ENCODE results near the gene PXYLP1. TPM values are rescaled to one million over a fixed set of nuclear protein-coding genes. Genes with fewer than 3 reads are reported as not detected.

Gene PXYLP1
- total and polyA plus RNA-seq, 9 of the 15 experiments (the other 6 are each of a cell fraction or from before 2014, with no cell fraction given): 0.80 to 2.9 (median 1.3) TPM

DNA sequence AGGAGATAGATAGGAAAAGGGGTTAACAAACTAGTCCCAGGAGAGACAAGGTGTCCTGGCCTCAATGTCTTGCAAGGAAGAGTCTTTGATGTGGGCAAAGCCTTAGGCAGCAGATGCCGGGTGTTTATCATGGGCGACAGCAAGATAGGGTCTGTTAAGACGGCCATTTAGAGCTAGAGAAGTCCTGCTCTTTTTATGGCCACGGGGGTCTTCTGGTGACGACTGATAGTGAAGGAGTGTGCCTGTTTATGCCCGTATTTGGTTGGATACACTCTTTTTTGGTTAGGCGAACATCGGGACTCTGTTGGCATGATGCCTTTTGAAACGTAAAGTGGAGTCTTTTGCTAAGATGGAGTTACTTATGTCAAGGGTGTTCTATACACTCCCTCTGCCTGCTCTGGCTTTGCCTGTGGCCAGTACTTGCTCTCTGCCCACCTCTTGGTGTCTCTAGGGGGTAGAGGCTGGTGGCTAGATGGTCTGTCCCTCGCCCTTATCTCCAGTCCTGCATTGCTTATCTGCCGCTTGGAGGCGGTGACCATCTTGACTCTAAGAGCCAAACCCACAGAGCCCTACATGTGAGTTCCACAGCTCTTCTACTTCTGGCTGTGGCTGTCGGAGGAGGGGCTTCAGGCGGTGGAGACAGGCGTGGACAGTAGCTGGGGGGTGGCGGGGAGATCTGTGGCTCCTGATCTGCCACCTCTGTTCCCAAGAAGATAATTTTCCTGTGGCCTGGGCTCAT, 80.9 kb downstream of the PXYLP1 start (continued):
- TF ChIP-seq, protein P1, sequence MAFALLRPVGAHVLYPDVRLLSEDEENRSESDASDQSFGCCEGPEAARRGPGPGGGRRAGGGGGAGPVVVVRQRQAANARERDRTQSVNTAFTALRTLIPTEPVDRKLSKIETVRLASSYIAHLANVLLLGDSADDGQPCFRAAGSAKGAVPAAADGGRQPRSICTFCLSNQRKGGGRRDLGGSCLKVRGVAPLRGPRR (CRISPR knock-in tag; IDR thresholded peaks at IDR 0.05): peak; percentile 100
- TF ChIP-seq ATF7 (IDR thresholded peaks at IDR 0.05): no peak

GRCh38 chr3:141313093-141313683, 81.6 kb downstream of the PXYLP1 start:
- H3K79me2 ChIP-seq (ENCODE audit: control insufficient read depth, insufficient read depth, low read length): peaks cover 9% of the 10 kb centered on the region
- peak overlapping the region; percentile 78 for H3K4me2 ChIP-seq (ENCODE audit: insufficient read depth, low read length)
- H3K9me3 ChIP-seq (replicated peaks; ENCODE audit: control insufficient read depth, insufficient read depth, low read depth, low read length): no peaks in the 10 kb centered on the region
- peak overlapping the region; percentile 94 for H2AFZ ChIP-seq (ENCODE audit: low read depth, low read length)
- ChIA-PET CTCF (ENCODE audit: low intra/inter-chr PET ratio) (interaction anchor here (0.7 to 2.3 kb wide), 3 partner anchors 139 to 248 kb away, joined by 3 to 19 read pairs (median 5); no protein-coding TSS in a partner anchor), POLR2A (interaction anchor here (0.6 to 3.0 kb wide), 8 partner anchors 11 to 174 kb away, joined by 3 to 25 read pairs (median 4); no protein-coding TSS in a partner anchor)
- BruUV-seq (replicated peaks): no TSS peak
- H3K36me3 ChIP-seq (ENCODE audit: control insufficient read depth, insufficient read depth, low read length): no peaks in the 10 kb centered on the region
- no peak for FAIRE-seq
- H3K9me1 ChIP-seq (ENCODE audit: control insufficient read depth, insufficient read depth, low read length): no peaks in the 10 kb centered on the region
- no peaks in the 10 kb centered on the region for H3K27me3 ChIP-seq (ENCODE audit: control insufficient read depth in 2 of 2, insufficient read depth in 2 of 2, low read length in 2 of 2)
- WGBS (ENCODE audit: insufficient coverage, low coverage, missing lambda C conversion rate): 13% methylated on average over 10 of the region's 10 CpGs
- peak overlapping the region; percentile 82 for H3K27ac ChIP-seq (ENCODE audit: extremely low read depth, low read depth, low read length)
- in situ Hi-C loops (cut with MboI) (loop anchor here (5.0 kb wide), 2 partner anchors 139 to 249 kb away; no protein-coding TSS in a partner anchor), intact Hi-C loops (cut with micrococcal nuclease) (loop anchor here (2.0 to 5.0 kb wide), 3 partner anchors 40 to 334 kb away; partner anchors contain the start of gene ZBTB38)
- H4K20me1 ChIP-seq (replicated peaks; ENCODE audit: control insufficient read depth, insufficient read depth, low read length): no peaks in the 10 kb centered on the region
- H3K9ac ChIP-seq (ENCODE audit: insufficient read depth in 1 of 2, low read depth in 2 of 2, low read length in 2 of 2): peak overlapping the region in 1 of 2 experiments; percentile 59; a peak in 3 of 4 replicates
- H3K4me3 ChIP-seq: no peak overlapping the region
- ATAC-seq: peak; percentile 9
- peak; percentile 62 to 82 (median 66) for DNase-seq (ENCODE audit: extremely low read depth in 1 of 4, low spot score in 3 of 4)
- peaks cover 16 to 27% of the 10 kb centered on the region in 2 experiments for H3K4me1 ChIP-seq (replicated peaks in 1 of 2; ENCODE audit: control insufficient read depth in 2 of 2, insufficient read depth in 2 of 2, low read length in 2 of 2)
- TF ChIP-seq CREB1 (IDR thresholded peaks at IDR 0.05) (peak; percentile 15; the same call in 1 of the 2 replicates), CREB1 (CRISPR knock-in tag; IDR thresholded peaks at IDR 0.05) (peak; percentile 44; the same call in 1 of the 2 replicates), ZNF408 (CRISPR knock-in tag; IDR thresholded peaks at IDR 0.05; ENCODE audit: low read depth) (no peak), SMAD1 (IDR thresholded peaks at IDR 0.05; ENCODE audit: low read depth, low read length, partially characterized antibody) (no peak), MTA3 (IDR thresholded peaks at IDR 0.05; ENCODE audit: borderline replicate concordance) (0 out of 2 replicates have a peak, but pooled peaks have one; percentile 12), ARID2 (IDR thresholded peaks at IDR 0.05) (no peak), NR2C2 (CRISPR knock-in tag; IDR thresholded peaks at IDR 0.05) (no peak), NR2C2 (tag; IDR thresholded peaks at IDR 0.05) (peak; percentile 66), DACH1 (IDR thresholded peaks at IDR 0.05; ENCODE audit: partially characterized antibody) (no peak), ZEB2 (IDR thresholded peaks at IDR 0.05) (peak; percentile 70), DNMT1 (IDR thresholded peaks at IDR 0.05) (no peak), MYBL2 (IDR thresholded peaks at IDR 0.05; ENCODE audit: low read depth) (no peak), MYBL2 (CRISPR knock-in tag; IDR thresholded peaks at IDR 0.05; ENCODE audit: borderline replicate concordance) (no peak), ZNF561 (CRISPR knock-in tag; conservative IDR thresholded peaks at IDR 0.05) (no peak), SNIP1 (IDR thresholded peaks at IDR 0.05; ENCODE audit: low read depth) (no peak), POLR2G (IDR thresholded peaks at IDR 0.05; ENCODE audit: low read depth, low read length) (no peak), SAFB2 (IDR thresholded peaks at IDR 0.05; ENCODE audit: borderline replicate concordance, low read depth, low read length, severe bottlenecking) (no peak), CHCHD3 (CRISPR knock-in tag; IDR thresholded peaks at IDR 0.05) (no peak), NR2C1 (IDR thresholded peaks at IDR 0.05) (peak; percentile 39; the same call in 1 of the 2 replicates), NR2C1 (tag; IDR thresholded peaks at IDR 0.05) (no peak), FOXJ3 (CRISPR knock-in tag; IDR thresholded peaks at IDR 0.05) (no peak)

Data from K562 (cell line).